Measurements from ENCODE around the gene MYBPC2.
"Not testable (repeated sequence)": the region's sequence is repeated elsewhere in the genome, so short reads cannot be mapped to it uniquely, and the experiment has no call there.

The MYBPC2 gene

GRCh38 chr19:50428772-50429463, 3.8 kb upstream of the MYBPC2 start:
- no peak for DNase-seq (ENCODE audit: low spot score)

- DNase-seq (ENCODE audit: low spot score), result no peak
Observed at GRCh38 chr19:50430888-50431342, 1.8 kb upstream of the MYBPC2 start.

GRCh38 chr19:50431343-50432220, 1.1 kb upstream of the MYBPC2 start:
- DNase-seq (ENCODE audit: low spot score), result peak; percentile 81

- no peak for DNase-seq (ENCODE audit: low spot score)
Observed at GRCh38 chr19:50433201-50434180, 799 bp downstream of the MYBPC2 start.

- DNase-seq (ENCODE audit: low spot score), result no peak
Observed at GRCh38 chr19:50434525-50434924, 1.8 kb downstream of the MYBPC2 start.

GRCh38 chr19:50435221-50435620, 2.5 kb downstream of the MYBPC2 start:
- no peak for DNase-seq (ENCODE audit: low spot score)

- no peak for DNase-seq (ENCODE audit: low spot score)
Observed at GRCh38 chr19:50435627-50436026, 2.9 kb downstream of the MYBPC2 start.

GRCh38 chr19:50437862-50438449, 5.3 kb downstream of the MYBPC2 start:
- no peak for DNase-seq (ENCODE audit: low spot score)

- not testable (repeated sequence) for DNase-seq (ENCODE audit: low spot score)
Observed at GRCh38 chr19:50439130-50439529, 6.4 kb downstream of the MYBPC2 start.

- DNase-seq (ENCODE audit: low spot score), result no peak
Observed at GRCh38 chr19:50444059-50444458, 11.4 kb downstream of the MYBPC2 start.

GRCh38 chr19:50447053-50447452, 14.4 kb downstream of the MYBPC2 start:
- no peak for DNase-seq (ENCODE audit: low spot score)

GRCh38 chr19:50447750-50448149, 15.1 kb downstream of the MYBPC2 start:
- no peak for DNase-seq (ENCODE audit: low spot score)

GRCh38 chr19:50449236-50449899, 16.7 kb downstream of the MYBPC2 start:
- no peak for DNase-seq (ENCODE audit: low spot score)

- no peak for DNase-seq (ENCODE audit: low spot score)
Observed at GRCh38 chr19:50450369-50451222, 17.9 kb downstream of the MYBPC2 start.

GRCh38 chr19:50451223-50451534, 18.5 kb downstream of the MYBPC2 start:
- DNase-seq (ENCODE audit: low spot score), result no peak

GRCh38 chr19:50453243-50453642, 20.6 kb downstream of the MYBPC2 start:
- no peak for DNase-seq (ENCODE audit: low spot score)

- no peak for DNase-seq (ENCODE audit: low spot score)
Observed at GRCh38 chr19:50455992-50456391, 23.3 kb downstream of the MYBPC2 start.

GRCh38 chr19:50457300-50457699, 24.6 kb downstream of the MYBPC2 start:
- no peak for DNase-seq (ENCODE audit: low spot score)

GRCh38 chr19:50458396-50459066, 25.8 kb downstream of the MYBPC2 start:
- no peak for DNase-seq (ENCODE audit: low spot score)

- no peak for DNase-seq (ENCODE audit: low spot score)
Observed at GRCh38 chr19:50459067-50459456, 26.4 kb downstream of the MYBPC2 start.

Data from CD4-positive, alpha-beta T cell treated with Interleukin-6 at 100 ng/mL for 8 hours (primary cell).